Gastrocnemius medialis (tissue), 4 donors: Measurements from ENCODE around the gene INPP5J.

Source experiments
- POLR2A ChIP-seq, 2 donors: fragments of 450-650 bp; IDR thresholded peaks; one replicate each; pipeline ENCODE4 v1.6.1; 2017; ENCODE audit warnings: antibody characterized with exemption in 2 of 2, mild to moderate bottlenecking in 2 of 2, moderate library complexity in 2 of 2
- TF ChIP-seq, protein P1 (sequence below), 5 experiments: fragments of 450-650 bp in 3 of 5; fragments of 200-600 bp in 2 of 5; sonication (generic) in 2 of 5; IDR thresholded peaks in 4 of 5; conservative IDR thresholded peaks in 1 of 5; 1 replicate in 4 of 5; 2 replicates in 1 of 5; pipeline ENCODE4 v1.5.1; 2016 to 2019; ENCODE audit warnings: antibody characterized with exemption in 5 of 5, mild to moderate bottlenecking in 3 of 5, moderate library complexity in 3 of 5

- TF ChIP-seq, protein P1, sequence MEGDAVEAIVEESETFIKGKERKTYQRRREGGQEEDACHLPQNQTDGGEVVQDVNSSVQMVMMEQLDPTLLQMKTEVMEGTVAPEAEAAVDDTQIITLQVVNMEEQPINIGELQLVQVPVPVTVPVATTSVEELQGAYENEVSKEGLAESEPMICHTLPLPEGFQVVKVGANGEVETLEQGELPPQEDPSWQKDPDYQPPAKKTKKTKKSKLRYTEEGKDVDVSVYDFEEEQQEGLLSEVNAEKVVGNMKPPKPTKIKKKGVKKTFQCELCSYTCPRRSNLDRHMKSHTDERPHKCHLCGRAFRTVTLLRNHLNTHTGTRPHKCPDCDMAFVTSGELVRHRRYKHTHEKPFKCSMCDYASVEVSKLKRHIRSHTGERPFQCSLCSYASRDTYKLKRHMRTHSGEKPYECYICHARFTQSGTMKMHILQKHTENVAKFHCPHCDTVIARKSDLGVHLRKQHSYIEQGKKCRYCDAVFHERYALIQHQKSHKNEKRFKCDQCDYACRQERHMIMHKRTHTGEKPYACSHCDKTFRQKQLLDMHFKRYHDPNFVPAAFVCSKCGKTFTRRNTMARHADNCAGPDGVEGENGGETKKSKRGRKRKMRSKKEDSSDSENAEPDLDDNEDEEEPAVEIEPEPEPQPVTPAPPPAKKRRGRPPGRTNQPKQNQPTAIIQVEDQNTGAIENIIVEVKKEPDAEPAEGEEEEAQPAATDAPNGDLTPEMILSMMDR (IDR thresholded peaks at IDR 0.05 in 4 of 5, conservative IDR thresholded peaks at IDR 0.05 in 1 of 5), result no peak
- no peak for TF ChIP-seq POLR2A (IDR thresholded peaks at IDR 0.05)
These were observed 54.2 kb downstream of the INPP5J start for GRCh38 chr22:31176923-31177322.
